Activated CD8-positive, alpha-beta memory T cell treated with anti-CD3 and anti-CD28 coated beads, Interleukin-2, amount 50 U/mL, for 48 hours (primary cell): ENCODE results near the gene DNAH3.
"Not testable (repeated sequence)": the region's sequence is repeated elsewhere in the genome, so short reads cannot be mapped to it uniquely, and the experiment has no call there.

Experiments used
- DNase-seq: peaks from one replicate; pipeline ENCODE4 v3.0.0-alpha.2; 2020

Gene DNAH3, protein sequence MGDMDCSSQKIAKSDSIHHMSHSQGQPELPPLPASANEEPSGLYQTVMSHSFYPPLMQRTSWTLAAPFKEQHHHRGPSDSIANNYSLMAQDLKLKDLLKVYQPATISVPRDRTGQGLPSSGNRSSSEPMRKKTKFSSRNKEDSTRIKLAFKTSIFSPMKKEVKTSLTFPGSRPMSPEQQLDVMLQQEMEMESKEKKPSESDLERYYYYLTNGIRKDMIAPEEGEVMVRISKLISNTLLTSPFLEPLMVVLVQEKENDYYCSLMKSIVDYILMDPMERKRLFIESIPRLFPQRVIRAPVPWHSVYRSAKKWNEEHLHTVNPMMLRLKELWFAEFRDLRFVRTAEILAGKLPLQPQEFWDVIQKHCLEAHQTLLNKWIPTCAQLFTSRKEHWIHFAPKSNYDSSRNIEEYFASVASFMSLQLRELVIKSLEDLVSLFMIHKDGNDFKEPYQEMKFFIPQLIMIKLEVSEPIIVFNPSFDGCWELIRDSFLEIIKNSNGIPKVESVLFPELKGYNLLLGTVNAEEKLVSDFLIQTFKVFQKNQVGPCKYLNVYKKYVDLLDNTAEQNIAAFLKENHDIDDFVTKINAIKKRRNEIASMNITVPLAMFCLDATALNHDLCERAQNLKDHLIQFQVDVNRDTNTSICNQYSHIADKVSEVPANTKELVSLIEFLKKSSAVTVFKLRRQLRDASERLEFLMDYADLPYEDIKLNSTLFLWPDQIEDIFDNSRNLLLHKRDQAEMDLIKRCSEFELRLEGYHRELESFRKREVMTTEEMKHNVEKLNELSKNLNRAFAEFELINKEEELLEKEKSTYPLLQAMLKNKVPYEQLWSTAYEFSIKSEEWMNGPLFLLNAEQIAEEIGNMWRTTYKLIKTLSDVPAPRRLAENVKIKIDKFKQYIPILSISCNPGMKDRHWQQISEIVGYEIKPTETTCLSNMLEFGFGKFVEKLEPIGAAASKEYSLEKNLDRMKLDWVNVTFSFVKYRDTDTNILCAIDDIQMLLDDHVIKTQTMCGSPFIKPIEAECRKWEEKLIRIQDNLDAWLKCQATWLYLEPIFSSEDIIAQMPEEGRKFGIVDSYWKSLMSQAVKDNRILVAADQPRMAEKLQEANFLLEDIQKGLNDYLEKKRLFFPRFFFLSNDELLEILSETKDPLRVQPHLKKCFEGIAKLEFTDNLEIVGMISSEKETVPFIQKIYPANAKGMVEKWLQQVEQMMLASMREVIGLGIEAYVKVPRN (N-terminal part only)

DNA sequence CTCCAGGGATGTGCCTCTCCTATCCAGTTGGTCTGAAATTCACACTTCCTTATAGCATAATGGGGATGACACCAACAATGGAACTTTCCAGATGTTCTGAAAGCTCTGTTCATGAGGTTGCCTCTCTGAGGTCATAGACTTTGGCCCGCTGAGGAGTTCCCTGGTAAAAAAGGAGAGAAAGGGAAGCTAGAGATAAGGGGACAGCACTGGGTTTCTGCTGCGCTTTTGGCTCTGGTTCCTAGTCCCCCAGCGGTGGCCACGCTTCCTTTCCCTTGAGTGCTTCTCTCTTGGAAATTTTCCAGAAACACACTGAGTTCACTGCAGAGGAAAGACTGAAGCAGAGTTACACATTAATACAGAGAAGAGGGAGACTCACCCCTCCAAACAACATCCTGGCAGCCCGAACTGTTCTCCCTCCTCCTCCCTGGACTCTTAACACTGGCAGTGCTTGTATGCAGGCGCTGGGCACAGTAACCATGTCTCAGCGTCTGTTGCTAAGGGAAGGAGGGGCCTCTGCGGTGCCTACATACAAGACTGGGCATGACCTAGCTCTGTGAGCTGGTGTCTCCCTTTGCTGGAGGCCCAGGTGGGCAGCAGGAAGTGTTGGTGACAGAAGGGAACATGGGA, at the start of gene DNAH3:
DNAH3 (minus strand) TSS at position 472 of the 627 bp plus-strand sequence. CDS start 527 bp downstream, outside the sequence.
- no peak for DNase-seq

DNA sequence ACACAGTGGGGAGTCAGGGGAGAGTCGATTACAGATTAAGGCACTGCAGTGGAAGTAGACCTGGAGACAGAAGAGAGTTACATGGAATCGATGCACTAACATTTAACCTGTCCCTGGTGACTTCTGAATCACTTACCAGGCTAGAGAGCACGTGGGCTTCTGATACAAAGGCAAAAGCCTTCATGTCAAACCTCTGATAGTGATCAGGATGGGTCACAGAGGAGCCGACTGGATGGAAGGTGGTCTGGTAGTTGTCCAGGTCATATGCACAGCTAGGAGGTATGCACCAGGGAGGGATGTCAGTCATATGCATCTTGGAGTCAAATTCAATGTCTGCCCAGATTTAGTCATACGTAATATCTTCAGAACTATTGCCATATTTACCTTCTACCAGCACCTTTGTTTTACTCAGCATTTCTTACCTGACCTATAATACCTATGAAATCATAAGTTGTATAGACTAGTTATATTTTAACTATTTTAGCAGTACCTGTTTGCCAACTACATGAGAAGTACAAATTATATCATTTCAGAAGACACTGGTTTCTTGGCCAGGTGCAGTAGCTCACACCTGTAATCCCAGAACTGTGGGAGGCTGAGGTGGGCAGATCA, 49.1 kb upstream of the DNAH3 start:
- DNase-seq = no peak

DNA sequence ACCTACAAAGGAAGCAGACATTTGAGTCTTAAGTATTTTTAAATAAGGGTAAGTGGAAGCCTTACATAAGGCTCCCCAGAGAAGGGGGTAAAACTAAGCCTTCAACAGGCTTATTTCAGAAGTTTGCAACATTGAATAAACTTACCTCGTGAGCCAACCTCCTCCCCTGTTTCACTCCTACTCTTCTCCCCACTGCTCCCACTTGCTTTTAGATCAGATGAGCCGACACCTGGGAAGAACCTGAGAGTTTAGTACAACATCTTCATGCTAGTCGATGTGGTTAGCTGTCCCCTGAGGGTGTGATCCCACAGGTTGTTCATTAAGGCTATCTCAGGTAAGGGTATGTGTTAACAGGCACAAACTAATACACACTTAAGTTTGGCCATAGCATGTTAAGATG, 47.0 kb upstream of the DNAH3 start:
- DNase-seq = no peak

DNA sequence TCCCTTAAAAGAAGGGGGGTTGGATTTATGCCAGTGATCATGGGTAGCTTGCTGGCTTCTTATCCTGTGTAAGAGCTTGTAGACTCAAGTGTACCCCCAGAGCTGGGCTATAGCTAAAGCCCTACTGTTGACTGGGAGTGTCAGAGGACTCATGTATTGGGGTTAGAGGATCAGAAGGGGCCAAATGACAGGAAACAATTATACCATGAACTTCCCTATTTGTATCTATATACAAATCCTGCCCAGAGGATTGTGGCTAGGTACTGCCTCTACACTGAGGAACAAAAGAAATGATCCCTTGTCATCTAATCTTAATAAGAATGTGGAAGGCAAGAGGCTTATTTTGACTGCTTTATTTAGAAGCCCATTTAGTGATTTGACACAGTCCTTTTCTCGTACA, 46.5 kb upstream of the DNAH3 start:
- no peak for DNase-seq

DNA sequence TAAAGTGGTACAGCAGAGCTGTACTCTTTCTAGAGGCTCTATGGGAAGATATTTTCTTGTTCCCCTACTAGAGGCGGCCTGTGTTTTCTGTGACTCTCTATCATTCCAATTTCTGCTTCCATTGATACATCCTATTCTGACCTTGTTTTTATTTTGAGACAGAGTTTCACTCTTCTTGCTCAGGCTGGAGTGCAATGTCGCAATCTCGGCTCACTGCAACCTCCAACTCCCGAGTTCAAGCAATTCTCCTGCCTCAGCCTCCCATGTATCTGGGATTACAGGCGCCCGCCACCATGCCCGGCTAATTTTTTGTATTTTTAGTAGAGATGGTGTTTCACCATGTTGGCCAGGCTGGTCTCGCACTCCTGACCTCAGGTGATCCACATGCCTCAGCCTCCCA, 44.7 kb upstream of the DNAH3 start:
- DNase-seq = not testable (repeated sequence)

DNA sequence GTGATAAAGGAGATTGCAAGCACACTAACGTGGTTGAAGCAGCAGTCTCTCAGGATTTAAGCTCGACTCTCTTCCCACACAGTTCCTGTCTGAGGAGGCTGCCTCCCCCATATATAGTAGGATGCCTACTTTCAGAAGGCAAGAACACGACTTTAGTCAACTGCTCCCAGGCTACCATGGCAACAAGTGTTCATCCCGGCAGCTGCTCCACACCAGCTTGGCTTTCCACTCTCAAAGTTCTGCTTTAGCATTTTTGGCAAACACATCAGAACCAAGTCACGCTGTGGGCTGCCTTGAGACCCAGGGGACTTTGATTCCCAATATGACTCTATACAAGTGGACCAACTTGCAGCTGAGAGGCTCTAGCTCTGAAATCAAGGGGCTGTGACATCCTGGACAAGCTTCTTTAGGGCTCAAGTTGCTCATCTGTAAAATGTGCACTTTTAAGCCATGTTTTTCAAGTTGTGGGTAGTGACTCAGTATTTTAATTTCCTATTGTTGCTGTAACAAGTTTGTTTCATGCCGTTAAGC, 44.2 kb upstream of the DNAH3 start:
- no peak for DNase-seq

DNA sequence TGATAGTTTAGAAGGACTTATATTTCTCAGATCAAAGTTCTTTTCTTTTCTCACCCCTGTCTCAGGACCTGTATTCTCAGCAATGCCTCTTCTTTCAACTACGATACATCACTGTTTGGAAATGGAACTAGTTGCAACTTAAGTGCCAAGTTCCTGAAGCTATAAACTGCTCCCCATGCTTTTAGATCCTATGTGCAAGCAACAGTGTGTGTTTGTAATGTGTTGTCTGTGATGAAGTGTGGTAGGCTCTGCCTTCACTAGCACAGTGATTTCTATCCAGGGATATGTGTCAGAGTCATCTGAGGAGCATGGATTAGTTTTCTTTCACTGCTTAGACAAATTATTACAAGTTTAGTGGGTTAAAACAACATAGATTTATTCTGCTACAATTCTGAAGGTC, 42.3 kb upstream of the DNAH3 start:
- DNase-seq = no peak

DNA sequence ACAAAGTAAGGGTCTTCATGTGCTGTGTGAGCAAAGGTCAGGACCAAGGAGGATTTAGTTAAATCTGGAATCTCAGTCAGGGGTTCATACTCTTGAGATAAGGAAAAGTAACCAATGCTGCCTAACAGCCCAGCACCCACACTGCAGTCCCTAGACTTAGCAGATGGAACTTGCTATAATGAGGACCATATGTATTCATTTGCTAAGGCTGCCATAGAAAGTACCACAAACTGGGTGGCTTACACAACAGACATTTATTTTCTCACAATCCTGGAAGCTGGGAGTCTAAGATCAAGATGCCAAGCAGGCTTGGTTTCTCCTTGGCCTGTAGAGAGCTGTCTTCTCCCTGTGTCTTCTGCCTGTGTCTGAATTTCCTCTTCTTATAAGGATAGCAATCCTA, 40.0 kb upstream of the DNAH3 start:
- no peak for DNase-seq

DNA sequence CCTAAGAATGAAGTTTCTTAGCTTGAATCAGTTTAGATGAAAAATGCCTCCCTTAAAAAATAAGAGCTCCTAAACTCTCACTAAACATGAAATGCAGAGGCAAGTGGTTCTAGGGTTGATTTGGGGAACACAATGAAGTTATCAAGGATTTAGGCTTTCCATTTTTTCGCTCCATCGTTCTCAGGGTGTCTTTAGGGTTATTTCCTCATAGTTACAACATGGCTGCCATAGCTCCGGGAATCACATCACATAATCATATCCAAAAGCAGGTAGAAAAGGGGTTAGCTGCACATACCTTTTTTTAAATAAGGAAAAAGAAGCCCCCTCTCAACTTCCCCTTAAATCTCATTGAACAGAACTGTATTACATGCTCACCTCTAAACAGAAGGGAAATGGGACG, 39.4 kb upstream of the DNAH3 start:
- no peak for DNase-seq

DNA sequence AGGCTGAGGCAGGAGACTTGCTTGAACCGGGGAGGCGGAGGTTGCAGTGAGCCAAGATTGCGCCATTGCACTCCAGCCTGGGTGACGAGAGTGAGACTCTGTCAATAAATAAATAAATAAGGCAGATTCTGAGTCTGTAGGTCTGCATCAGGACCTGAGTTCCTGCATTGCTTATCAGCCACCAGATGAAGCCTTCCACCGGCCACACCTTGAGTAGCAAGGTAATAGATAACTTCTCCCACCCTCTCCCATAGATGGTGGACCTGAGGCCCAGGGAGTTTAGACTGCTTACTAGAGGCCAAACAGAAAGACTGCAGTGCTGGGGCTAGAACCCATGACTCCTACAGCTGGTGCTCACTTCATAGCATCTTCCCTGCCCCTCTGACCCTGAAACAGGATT, 38.7 kb upstream of the DNAH3 start:
- no peak for DNase-seq

DNA sequence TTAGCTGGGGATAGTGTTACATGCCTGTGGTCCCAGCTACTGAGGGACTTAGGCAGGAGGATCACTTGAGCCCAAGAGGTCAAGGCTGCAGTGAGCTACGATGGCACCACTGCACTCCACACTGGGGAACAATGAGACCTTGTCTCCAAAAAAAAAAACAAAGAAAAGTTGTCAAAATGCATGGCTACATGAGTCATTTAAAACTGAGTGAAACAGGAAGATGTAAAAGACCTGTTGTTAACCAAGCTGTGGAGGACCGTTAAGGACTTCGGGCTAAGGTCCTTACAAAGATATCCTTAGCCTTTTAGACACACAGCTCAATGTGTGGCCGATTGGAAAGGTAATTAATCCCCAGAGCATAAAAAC, 35.7 kb upstream of the DNAH3 start:
- DNase-seq = no peak

DNA sequence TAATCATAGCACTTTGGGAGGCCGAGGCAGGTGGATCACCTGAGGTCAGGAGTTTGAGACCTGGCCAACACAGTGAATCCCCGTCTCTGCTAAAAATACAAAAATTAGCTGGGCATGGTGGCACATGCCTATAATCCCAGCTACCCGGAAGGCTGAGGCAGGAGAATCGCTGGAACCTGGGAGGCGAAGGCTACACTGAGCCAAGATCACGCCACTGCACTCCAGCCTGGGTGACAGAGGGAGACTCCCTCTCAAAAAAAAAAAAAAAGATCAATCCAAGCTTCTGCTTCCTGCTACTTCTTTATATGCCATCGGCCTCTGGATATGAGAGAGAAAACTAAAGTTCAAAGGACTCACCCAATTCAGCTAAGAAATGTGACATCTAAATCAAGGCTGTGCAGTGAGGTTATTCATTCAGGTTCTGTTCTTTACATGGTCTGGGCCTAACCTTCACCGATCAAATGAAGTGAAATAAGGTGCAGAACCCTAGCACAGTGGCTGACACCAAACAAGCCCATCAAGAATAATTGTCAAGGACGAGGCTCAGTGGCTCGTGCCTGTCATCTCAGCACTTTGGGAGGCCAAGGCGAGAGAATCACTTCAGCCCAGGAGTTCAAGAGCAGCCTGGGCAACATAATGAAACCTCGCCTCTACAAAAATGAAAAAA, 35.1 kb upstream of the DNAH3 start:
- DNase-seq = no peak

DNA sequence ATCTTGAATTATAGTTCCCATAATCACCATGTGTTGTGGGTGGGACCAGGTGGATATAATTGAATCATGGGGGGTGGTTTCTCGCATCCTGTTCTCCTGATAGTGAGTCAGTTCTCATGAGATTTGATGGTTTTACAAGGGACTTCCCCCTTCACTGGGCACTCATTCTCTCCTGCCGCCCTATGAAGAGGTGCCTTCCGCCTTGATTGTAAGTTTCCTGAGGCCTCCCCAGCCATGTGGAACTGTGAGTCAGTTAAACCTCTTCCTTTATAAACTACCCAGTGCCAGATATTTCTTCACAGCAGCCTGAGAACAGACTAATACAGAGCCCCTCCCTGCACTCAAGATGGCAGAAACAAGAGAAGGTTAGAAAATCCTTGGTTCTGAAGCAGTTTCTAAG, 34.2 kb upstream of the DNAH3 start:
- no peak for DNase-seq

DNA sequence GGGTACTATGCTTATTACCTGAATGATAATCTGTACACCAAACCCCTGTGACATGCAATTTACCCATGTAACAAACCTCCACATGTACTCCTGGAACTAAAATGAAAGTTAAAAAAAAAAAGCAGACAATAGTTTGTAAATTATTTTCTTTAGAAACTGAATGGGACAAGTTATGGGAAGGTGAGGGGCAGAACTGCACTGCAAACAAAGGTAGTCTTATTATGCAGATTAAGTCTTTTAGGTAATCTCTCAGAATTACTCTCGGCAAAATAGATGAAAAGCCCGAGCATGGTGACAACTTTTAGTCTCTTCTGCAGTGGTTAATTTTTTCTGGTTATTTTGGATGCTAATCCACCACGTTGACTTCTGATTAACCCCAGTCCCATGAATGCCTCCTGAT, 33.3 kb upstream of the DNAH3 start:
- DNase-seq = no peak

DNA sequence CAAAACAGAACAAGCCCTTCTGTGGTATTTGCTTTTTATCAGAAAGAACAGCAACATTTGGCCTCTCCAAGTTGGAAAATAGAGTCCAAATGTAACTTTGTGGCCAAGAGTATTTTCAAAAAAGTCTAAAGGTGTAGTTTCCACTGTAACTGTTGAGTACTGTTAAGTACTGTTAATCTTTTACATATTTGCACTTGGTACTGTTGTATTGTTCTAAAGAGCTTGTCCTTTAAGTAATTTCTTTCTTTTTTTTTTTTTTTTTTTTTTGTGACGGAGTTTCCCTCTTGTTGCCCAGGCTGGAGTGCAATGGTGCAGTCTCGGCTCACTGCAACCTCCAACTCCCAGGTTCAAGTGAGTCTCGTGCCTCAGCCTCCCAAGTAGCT, 29.3 kb upstream of the DNAH3 start:
- no peak for DNase-seq

DNA sequence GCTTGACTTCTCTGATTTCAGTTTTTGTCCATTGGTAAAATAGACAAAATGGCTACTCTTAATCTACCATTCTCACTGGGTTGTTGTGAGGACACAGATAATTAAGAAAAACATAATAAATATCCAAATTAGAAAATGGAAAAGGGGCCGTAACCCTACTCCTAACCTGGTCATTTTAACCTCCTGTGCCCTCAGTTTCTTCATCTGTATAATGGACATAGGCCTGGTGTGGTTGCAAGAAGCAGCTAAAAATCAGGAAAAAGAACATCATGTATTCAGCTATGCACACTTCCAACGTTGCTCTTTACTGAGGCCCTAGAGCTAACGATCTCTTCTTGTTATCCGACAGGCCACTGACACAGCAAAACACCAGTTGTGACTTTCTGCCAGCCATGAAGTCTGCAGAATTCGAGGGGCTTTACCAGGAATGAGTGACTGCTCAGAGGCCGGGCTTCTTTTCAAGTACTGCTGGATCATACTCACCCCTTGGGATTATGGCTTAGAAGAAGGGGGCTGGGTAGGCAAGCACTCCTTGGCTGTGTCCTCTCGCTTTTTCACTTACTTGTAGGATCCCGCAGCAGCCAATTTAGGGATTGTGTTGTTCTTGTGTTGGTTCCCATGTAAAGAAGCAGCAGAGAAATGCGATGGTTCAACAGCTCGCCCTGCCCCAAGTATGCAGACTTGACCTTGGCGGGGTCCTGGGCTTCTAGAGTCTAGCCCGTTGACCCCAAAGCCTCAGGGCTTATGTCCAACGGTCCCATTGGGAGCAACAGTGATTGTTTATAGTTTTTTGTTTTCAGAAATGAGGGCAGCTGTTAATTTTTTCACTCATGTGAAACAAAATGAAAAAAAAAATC, 28.7 kb upstream of the DNAH3 start:
- DNase-seq = no peak

DNA sequence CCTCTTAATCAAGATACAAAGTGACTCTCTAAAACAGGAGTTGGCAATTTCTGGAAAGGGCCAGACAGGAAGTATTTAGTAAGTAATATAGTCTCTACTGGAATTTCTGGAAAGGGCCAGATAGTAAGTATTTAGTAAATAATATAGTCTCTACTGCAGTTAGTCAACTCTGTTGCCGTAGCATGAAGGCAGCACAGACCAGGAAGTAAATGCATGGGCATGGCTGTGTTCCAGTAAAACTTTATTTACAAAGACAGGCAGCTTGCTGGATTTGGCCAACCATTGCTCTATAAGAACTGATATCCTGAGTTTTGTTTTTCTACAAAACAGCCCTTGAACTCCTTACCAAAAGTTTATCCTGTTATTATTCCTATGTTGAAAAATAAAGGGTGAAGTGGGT, 24.8 kb upstream of the DNAH3 start:
- no peak for DNase-seq

DNA sequence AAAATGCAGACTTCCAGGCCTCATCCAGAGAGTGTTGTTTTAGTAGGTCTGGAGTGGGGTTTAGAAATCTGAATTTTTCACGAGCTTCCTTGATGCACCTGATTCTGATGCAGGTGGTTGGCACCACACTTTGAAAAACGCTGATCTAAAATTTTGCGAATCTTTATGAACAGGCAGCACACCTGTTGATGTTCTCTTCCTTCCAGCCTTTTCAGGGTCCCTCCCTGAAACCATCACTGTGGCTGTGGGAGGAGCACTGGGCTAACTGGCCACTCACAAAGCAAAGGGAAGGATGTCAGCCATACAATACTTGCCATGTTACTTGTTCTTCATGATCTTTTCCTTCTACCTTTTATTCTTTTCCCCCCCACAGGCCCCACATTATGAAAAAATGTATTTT, 22.0 kb upstream of the DNAH3 start:
- no peak for DNase-seq

DNA sequence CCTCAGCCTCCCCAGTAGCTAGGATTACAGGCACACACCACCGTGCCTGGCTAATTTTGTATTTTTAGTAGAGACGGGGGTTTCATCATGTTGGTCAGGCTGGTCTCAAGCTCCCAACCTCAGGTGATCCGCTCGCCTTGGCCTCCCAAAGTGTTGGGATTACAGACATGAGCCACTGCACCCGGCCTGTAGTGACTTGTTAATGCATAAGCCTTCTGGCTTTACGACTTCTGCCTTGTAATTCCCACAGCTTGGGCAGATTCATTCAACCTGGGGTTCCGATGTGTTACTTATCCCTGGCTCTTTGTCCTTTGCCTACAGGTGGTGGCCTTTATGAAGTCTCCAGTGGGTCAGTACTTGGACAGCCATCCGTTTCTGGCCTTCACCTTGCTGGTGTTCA, 19.5 kb upstream of the DNAH3 start:
- DNase-seq = not testable (repeated sequence)

DNA sequence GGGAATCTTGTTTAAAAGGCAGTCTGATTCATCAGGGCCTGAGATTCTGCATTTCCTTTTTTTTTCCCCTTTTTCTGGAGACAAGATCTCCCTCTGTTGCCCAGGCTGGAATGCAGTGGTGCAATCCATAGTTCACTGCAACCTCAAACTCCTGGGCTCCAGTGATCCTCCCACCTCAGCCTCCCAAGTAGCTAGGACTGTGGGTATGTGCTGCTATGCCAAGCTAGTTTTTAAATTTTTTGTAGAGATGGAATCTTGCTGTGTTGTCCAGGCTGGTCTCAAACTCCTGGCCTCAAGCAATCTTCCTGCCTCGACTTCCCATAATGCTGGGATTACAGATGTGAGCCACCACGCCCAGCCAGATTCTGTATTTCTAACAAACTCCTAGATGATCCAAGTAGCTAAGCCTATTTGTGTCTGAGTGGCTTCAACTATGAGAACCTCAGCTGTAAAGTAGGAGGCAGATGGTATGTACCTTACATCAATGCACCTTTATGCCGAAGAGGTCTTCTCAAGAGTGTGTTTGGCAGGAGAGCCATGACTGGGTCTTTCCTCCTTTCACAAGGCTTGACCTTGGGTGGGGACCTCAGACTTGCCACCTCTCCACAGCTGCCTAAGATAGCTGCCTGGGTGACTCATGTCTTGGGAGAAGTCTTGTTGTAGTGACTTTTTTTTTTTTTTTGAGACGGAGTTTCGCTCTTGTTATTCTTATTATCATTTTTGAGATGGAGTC, 18.8 kb upstream of the DNAH3 start:
- no peak for DNase-seq
